ENCODE data around the gene MACIR. TPM values are rescaled to one million over a fixed set of nuclear protein-coding genes. Genes with fewer than 3 reads are reported as not detected.

Gene MACIR
- total and polyA plus RNA-seq, 9 of the 15 experiments (the other 6 are each of a cell fraction or from before 2014, with no cell fraction given) = 1.4 to 11.6 (median 9.4) TPM

- Histone ChIP-seq H2AFZ (ENCODE audit: low read depth, low read length) (no peak overlapping the region), H3K36me3 (ENCODE audit: control insufficient read depth, insufficient read depth, low read length) (no peaks in the 10 kb centered on the region), H3K27me3 (ENCODE audit: control insufficient read depth in 2 of 2, insufficient read depth in 2 of 2, low read length in 2 of 2) (no peaks in the 10 kb centered on the region), H3K4me1 (replicated peaks in 1 of 2; ENCODE audit: control insufficient read depth in 2 of 2, insufficient read depth in 2 of 2, low read length in 2 of 2) (no peaks in the 10 kb centered on the region), H3K4me2 (ENCODE audit: insufficient read depth, low read length) (no peak overlapping the region), H3K9me3 (replicated peaks; ENCODE audit: control insufficient read depth, insufficient read depth, low read depth, low read length) (no peaks in the 10 kb centered on the region), H3K9ac (ENCODE audit: insufficient read depth in 1 of 2, low read depth in 2 of 2, low read length in 2 of 2) (no peak overlapping the region), H3K9me1 (ENCODE audit: control insufficient read depth, insufficient read depth, low read length) (no peaks in the 10 kb centered on the region), H3K27ac (ENCODE audit: extremely low read depth, low read depth, low read length) (no peak overlapping the region), H4K20me1 (replicated peaks; ENCODE audit: control insufficient read depth, insufficient read depth, low read length) (no peaks in the 10 kb centered on the region), H3K79me2 (ENCODE audit: control insufficient read depth, insufficient read depth, low read length) (no peaks in the 10 kb centered on the region), H3K4me3 (no peak overlapping the region)
- WGBS (ENCODE audit: insufficient coverage, low coverage, missing lambda C conversion rate) = 10% methylated on average over 3 of the region's 3 CpGs
- POLR2A ChIA-PET = no interaction called here
- in situ Hi-C loops (cut with MboI) (no loop called here), intact Hi-C loops (cut with micrococcal nuclease) (loop anchor here (2.0 kb wide), 1 partner anchor 61 kb away; no protein-coding TSS in a partner anchor)
- FAIRE-seq (no peak), DNase-seq (ENCODE audit: extremely low read depth in 1 of 4, low spot score in 3 of 4) (no peak), ATAC-seq (no peak)
- BruUV-seq (replicated peaks) = no TSS peak
- no peak for TF ChIP-seq TBP (optimal IDR thresholded peaks at IDR 0.05; ENCODE audit: low read depth, low read length)
- TF ChIP-seq ATF1 (CRISPR knock-in tag; IDR thresholded peaks at IDR 0.05) = no peak
- no peak for TF ChIP-seq ATF1 (tag; IDR thresholded peaks at IDR 0.05)
- no peak for TF ChIP-seq MEIS2 (IDR thresholded peaks at IDR 0.05; ENCODE audit: partially characterized antibody)
- no peak for TF ChIP-seq CHD2 (IDR thresholded peaks at IDR 0.05; ENCODE audit: low read depth, low read length)
- TF ChIP-seq NCOA4 (IDR thresholded peaks at IDR 0.05; ENCODE audit: partially characterized antibody) = no peak
- TF ChIP-seq HOMEZ (CRISPR knock-in tag; IDR thresholded peaks at IDR 0.05) = no peak
- TF ChIP-seq, protein P1, sequence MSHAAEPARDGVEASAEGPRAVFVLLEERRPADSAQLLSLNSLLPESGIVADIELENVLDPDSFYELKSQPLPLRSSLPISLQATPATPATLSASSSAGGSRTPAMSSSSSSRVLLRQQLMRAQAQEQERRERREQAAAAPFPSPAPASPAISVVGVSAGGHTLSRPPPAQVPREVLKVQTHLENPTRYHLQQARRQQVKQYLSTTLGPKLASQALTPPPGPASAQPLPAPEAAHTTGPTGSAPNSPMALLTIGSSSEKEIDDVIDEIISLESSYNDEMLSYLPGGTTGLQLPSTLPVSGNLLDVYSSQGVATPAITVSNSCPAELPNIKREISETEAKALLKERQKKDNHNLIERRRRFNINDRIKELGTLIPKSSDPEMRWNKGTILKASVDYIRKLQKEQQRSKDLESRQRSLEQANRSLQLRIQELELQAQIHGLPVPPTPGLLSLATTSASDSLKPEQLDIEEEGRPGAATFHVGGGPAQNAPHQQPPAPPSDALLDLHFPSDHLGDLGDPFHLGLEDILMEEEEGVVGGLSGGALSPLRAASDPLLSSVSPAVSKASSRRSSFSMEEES (CRISPR knock-in tag; IDR thresholded peaks at IDR 0.05) = no peak
- no peak for TF ChIP-seq SLC30A9 (CRISPR knock-in tag; IDR thresholded peaks at IDR 0.05)
- TF ChIP-seq RCOR1 (IDR thresholded peaks at IDR 0.05; ENCODE audit: borderline replicate concordance in 1 of 2, low read depth in 2 of 2, low read length in 2 of 2) = no peak
- TF ChIP-seq ZNF740 (CRISPR knock-in tag; IDR thresholded peaks at IDR 0.05) = no peak
- no peak for TF ChIP-seq ZNF740 (tag; IDR thresholded peaks at IDR 0.05)
- no peak for TF ChIP-seq ZNF24 (IDR thresholded peaks at IDR 0.05)
- TF ChIP-seq CREM (IDR thresholded peaks at IDR 0.05; ENCODE audit: low read depth) = no peak
- CTCF ChIA-PET (ENCODE audit: low intra/inter-chr PET ratio) = no interaction called here
These were observed 35.2 kb downstream of the MACIR start for GRCh38 chr5:103293719-103294118.
